ENCODE data around the gene ADAMTS10.
"Not testable (repeated sequence)": the region's sequence is repeated elsewhere in the genome, so short reads cannot be mapped to it uniquely, and the experiment has no call there.

The ADAMTS10 gene

GRCh38 chr19:8573316-8573715 is 37.2 kb downstream of the ADAMTS10 start:
- Histone ChIP-seq H3K27ac (ENCODE audit: low read depth, low read length) (no peak overlapping the region), H3K9ac (ENCODE audit: low read depth, low read length) (no peak overlapping the region)
- WGBS, result 95% methylated on average over 7 of the region's 7 CpGs

GRCh38 chr19:8571006-8571411 is 39.5 kb downstream of the ADAMTS10 start:
- 71% methylated on average over 5 of the region's 5 CpGs for WGBS
- peaks cover 8% of the 10 kb centered on the region; the same call in 1 of the 2 replicates for H3K4me1 ChIP-seq (ENCODE audit: insufficient read depth, low read length)

More at GRCh38 chr19:8573316-8573715, 37.2 kb downstream of the ADAMTS10 start:
- Histone ChIP-seq H3K36me3 (ENCODE audit: insufficient read depth, low read length) (no peaks in the 10 kb centered on the region), H3K9me3 (ENCODE audit: insufficient read depth, low read depth, low read length) (no peaks in the 10 kb centered on the region), H3K27me3 (ENCODE audit: insufficient read depth, low read length) (no peaks in the 10 kb centered on the region), H3K4me1 (ENCODE audit: insufficient read depth, low read length) (peaks cover 8% of the 10 kb centered on the region; the same call in 1 of the 2 replicates), H3K4me3 (ENCODE audit: low read length) (no peak overlapping the region)

GRCh38 chr19:8569066-8569771 is 41.3 kb downstream of the ADAMTS10 start:
- no peaks in the 10 kb centered on the region for H3K27me3 ChIP-seq (ENCODE audit: insufficient read depth, low read length)
- no peaks in the 10 kb centered on the region for H3K4me1 ChIP-seq (ENCODE audit: insufficient read depth, low read length)
- no peaks in the 10 kb centered on the region for H3K36me3 ChIP-seq (ENCODE audit: insufficient read depth, low read length)
- 76% methylated on average over 5 of the region's 5 CpGs for WGBS
- H3K9ac ChIP-seq (ENCODE audit: low read depth, low read length), result no peak overlapping the region
- no peaks in the 10 kb centered on the region for H3K9me3 ChIP-seq (ENCODE audit: insufficient read depth, low read depth, low read length)
- no peak overlapping the region for H3K27ac ChIP-seq (ENCODE audit: low read depth, low read length)
- no peak overlapping the region for H3K4me3 ChIP-seq (ENCODE audit: low read length)

More at GRCh38 chr19:8571006-8571411, 39.5 kb downstream of the ADAMTS10 start:
- no peak overlapping the region for H3K27ac ChIP-seq (ENCODE audit: low read depth, low read length)
- H3K9me3 ChIP-seq (ENCODE audit: insufficient read depth, low read depth, low read length), result no peaks in the 10 kb centered on the region
- H3K9ac ChIP-seq (ENCODE audit: low read depth, low read length), result no peak overlapping the region
- H3K36me3 ChIP-seq (ENCODE audit: insufficient read depth, low read length), result no peaks in the 10 kb centered on the region
- H3K27me3 ChIP-seq (ENCODE audit: insufficient read depth, low read length), result no peaks in the 10 kb centered on the region
- no peak overlapping the region for H3K4me3 ChIP-seq (ENCODE audit: low read length)

GRCh38 chr19:8567522-8568172 is 42.9 kb downstream of the ADAMTS10 start:
- WGBS, result 94% methylated on average over 15 of the region's 15 CpGs
- H3K27me3 ChIP-seq (ENCODE audit: insufficient read depth, low read length), result no peaks in the 10 kb centered on the region
- H3K4me3 ChIP-seq (ENCODE audit: low read length), result no peak overlapping the region
- H3K36me3 ChIP-seq (ENCODE audit: insufficient read depth, low read length), result no peaks in the 10 kb centered on the region
- H3K9me3 ChIP-seq (ENCODE audit: insufficient read depth, low read depth, low read length), result no peaks in the 10 kb centered on the region
- no peaks in the 10 kb centered on the region for H3K4me1 ChIP-seq (ENCODE audit: insufficient read depth, low read length)
- H3K9ac ChIP-seq (ENCODE audit: low read depth, low read length), result no peak overlapping the region
- H3K27ac ChIP-seq (ENCODE audit: low read depth, low read length), result no peak overlapping the region

- WGBS, result 91% methylated on average over 7 of the region's 7 CpGs
- H3K4me1 ChIP-seq (ENCODE audit: insufficient read depth, low read length), result no peaks in the 10 kb centered on the region
- H3K9me3 ChIP-seq (ENCODE audit: insufficient read depth, low read depth, low read length), result no peaks in the 10 kb centered on the region
- H3K4me3 ChIP-seq (ENCODE audit: low read length), result no peak overlapping the region
- H3K27me3 ChIP-seq (ENCODE audit: insufficient read depth, low read length), result no peaks in the 10 kb centered on the region
- no peaks in the 10 kb centered on the region for H3K36me3 ChIP-seq (ENCODE audit: insufficient read depth, low read length)
- no peak overlapping the region for H3K27ac ChIP-seq (ENCODE audit: low read depth, low read length)
- H3K9ac ChIP-seq (ENCODE audit: low read depth, low read length), result no peak overlapping the region
Measured at GRCh38 chr19:8566855-8567254, 43.7 kb downstream of the ADAMTS10 start.

- not testable (repeated sequence) for H3K4me1 ChIP-seq (ENCODE audit: insufficient read depth, low read length); H3K27me3 ChIP-seq (ENCODE audit: insufficient read depth, low read length); H3K9ac ChIP-seq (ENCODE audit: low read depth, low read length); H3K27ac ChIP-seq (ENCODE audit: low read depth, low read length); H3K9me3 ChIP-seq (ENCODE audit: insufficient read depth, low read depth, low read length); H3K36me3 ChIP-seq (ENCODE audit: insufficient read depth, low read length); H3K4me3 ChIP-seq (ENCODE audit: low read length)
- WGBS, result 88% methylated on average over 8 of the region's 8 CpGs
Measured at GRCh38 chr19:8564866-8565265, 45.6 kb downstream of the ADAMTS10 start.

- no peak overlapping the region for H3K9ac ChIP-seq (ENCODE audit: low read depth, low read length)
- H3K27ac ChIP-seq (ENCODE audit: low read depth, low read length), result no peak overlapping the region
Measured at GRCh38 chr19:8561075-8561764, 49.3 kb downstream of the ADAMTS10 start.

GRCh38 chr19:8558325-8558724 is 52.2 kb downstream of the ADAMTS10 start:
- Histone ChIP-seq H3K36me3 (ENCODE audit: insufficient read depth, low read length) (no peaks in the 10 kb centered on the region), H3K9me3 (ENCODE audit: insufficient read depth, low read depth, low read length) (no peaks in the 10 kb centered on the region), H3K27me3 (ENCODE audit: insufficient read depth, low read length) (no peaks in the 10 kb centered on the region), H3K4me1 (ENCODE audit: insufficient read depth, low read length) (no peaks in the 10 kb centered on the region), H3K9ac (ENCODE audit: low read depth, low read length) (no peak overlapping the region), H3K4me3 (ENCODE audit: low read length) (no peak overlapping the region), H3K27ac (ENCODE audit: low read depth, low read length) (no peak overlapping the region)
- WGBS, result 89% methylated on average over 2 of the region's 2 CpGs

More at GRCh38 chr19:8561075-8561764, 49.3 kb downstream of the ADAMTS10 start:
- Histone ChIP-seq H3K4me3 (ENCODE audit: low read length) (no peak overlapping the region), H3K9me3 (ENCODE audit: insufficient read depth, low read depth, low read length) (no peaks in the 10 kb centered on the region), H3K27me3 (ENCODE audit: insufficient read depth, low read length) (no peaks in the 10 kb centered on the region), H3K4me1 (ENCODE audit: insufficient read depth, low read length) (no peaks in the 10 kb centered on the region), H3K36me3 (ENCODE audit: insufficient read depth, low read length) (no peaks in the 10 kb centered on the region)
- 71% methylated on average over 2 of the region's 2 CpGs for WGBS

GRCh38 chr19:8557642-8558238 is 52.8 kb downstream of the ADAMTS10 start:
- Histone ChIP-seq H3K4me1 (ENCODE audit: insufficient read depth, low read length) (no peaks in the 10 kb centered on the region), H3K9ac (ENCODE audit: low read depth, low read length) (no peak overlapping the region), H3K27ac (ENCODE audit: low read depth, low read length) (no peak overlapping the region), H3K36me3 (ENCODE audit: insufficient read depth, low read length) (no peaks in the 10 kb centered on the region), H3K27me3 (ENCODE audit: insufficient read depth, low read length) (no peaks in the 10 kb centered on the region), H3K9me3 (ENCODE audit: insufficient read depth, low read depth, low read length) (no peaks in the 10 kb centered on the region), H3K4me3 (ENCODE audit: low read length) (no peak overlapping the region)
- WGBS, result 83% methylated on average over 6 of the region's 6 CpGs

GRCh38 chr19:8553729-8554128 is 56.8 kb downstream of the ADAMTS10 start:
- H3K27me3 ChIP-seq (ENCODE audit: insufficient read depth, low read length); H3K9me3 ChIP-seq (ENCODE audit: insufficient read depth, low read depth, low read length); H3K9ac ChIP-seq (ENCODE audit: low read depth, low read length); H3K4me1 ChIP-seq (ENCODE audit: insufficient read depth, low read length); H3K4me3 ChIP-seq (ENCODE audit: low read length); H3K36me3 ChIP-seq (ENCODE audit: insufficient read depth, low read length); H3K27ac ChIP-seq (ENCODE audit: low read depth, low read length): not testable (repeated sequence)
- WGBS, result 97% methylated on average over 7 of the region's 7 CpGs

GRCh38 chr19:8552810-8553209 is 57.7 kb downstream of the ADAMTS10 start:
- no peak overlapping the region for H3K4me3 ChIP-seq (ENCODE audit: low read length)
- no peak overlapping the region for H3K27ac ChIP-seq (ENCODE audit: low read depth, low read length)
- no peaks in the 10 kb centered on the region for H3K36me3 ChIP-seq (ENCODE audit: insufficient read depth, low read length)
- H3K4me1 ChIP-seq (ENCODE audit: insufficient read depth, low read length), result no peaks in the 10 kb centered on the region
- 91% methylated on average over 10 of the region's 10 CpGs for WGBS
- H3K9ac ChIP-seq (ENCODE audit: low read depth, low read length), result no peak overlapping the region
- H3K9me3 ChIP-seq (ENCODE audit: insufficient read depth, low read depth, low read length), result no peaks in the 10 kb centered on the region
- H3K27me3 ChIP-seq (ENCODE audit: insufficient read depth, low read length), result no peaks in the 10 kb centered on the region

Data from HUES64 (cell line).